Bronchial epithelial cell (primary cell): Measurements from ENCODE around the gene SLC6A6. TPM values are rescaled to one million over a fixed set of nuclear protein-coding genes. Genes with fewer than 3 reads are reported as not detected.
A peak's percentile ranks its signal among the peaks of the same experiment; 100 is the strongest.

Experiments used
- DNase-seq: peaks from one replicate; pipeline ENCODE4 v3.0.0-alpha.2; 2010; ENCODE audit warnings: low read depth
- FAIRE-seq: peaks from 2 replicates; lab custom pipeline; 2011; peaks lifted over from hg19 to GRCh38; lab: Jason Lieb, UNC
- H3K27me3 ChIP-seq: 2 replicates; pipeline ENCODE4 v1.5.1; 2011; ENCODE audit warnings: low read length; ENCODE audit not compliant: control insufficient read depth, insufficient read depth
- H3K36me3 ChIP-seq: 2 replicates; pipeline ENCODE4 v1.5.1; 2011; ENCODE audit warnings: low read length; ENCODE audit not compliant: control insufficient read depth, insufficient read depth
- H3K4me3 ChIP-seq: 2 replicates; pipeline ENCODE4 v1.5.1; 2011; ENCODE audit warnings: mild to moderate bottlenecking, low read depth, low read length, control low read depth
- CTCF ChIP-seq: IDR thresholded peaks from 2 replicates; pipeline ENCODE4 v1.5.1; 2011; ENCODE audit warnings: mild to moderate bottlenecking, moderate library complexity, low read length, control low read depth, inconsistent platforms; ENCODE audit not compliant: insufficient read depth, severe bottlenecking
- total RNA-seq: library from RNA; depleted of rRNA; stranded (reverse); fragments of >200 nt; gene quantifications from 2 replicates; pipeline ENCODE4 v1.2.1, GENCODE V29; 2014

The SLC6A6 gene
- total RNA-seq, 1 donor from 2014 or later, result 13.2 TPM

DNA sequence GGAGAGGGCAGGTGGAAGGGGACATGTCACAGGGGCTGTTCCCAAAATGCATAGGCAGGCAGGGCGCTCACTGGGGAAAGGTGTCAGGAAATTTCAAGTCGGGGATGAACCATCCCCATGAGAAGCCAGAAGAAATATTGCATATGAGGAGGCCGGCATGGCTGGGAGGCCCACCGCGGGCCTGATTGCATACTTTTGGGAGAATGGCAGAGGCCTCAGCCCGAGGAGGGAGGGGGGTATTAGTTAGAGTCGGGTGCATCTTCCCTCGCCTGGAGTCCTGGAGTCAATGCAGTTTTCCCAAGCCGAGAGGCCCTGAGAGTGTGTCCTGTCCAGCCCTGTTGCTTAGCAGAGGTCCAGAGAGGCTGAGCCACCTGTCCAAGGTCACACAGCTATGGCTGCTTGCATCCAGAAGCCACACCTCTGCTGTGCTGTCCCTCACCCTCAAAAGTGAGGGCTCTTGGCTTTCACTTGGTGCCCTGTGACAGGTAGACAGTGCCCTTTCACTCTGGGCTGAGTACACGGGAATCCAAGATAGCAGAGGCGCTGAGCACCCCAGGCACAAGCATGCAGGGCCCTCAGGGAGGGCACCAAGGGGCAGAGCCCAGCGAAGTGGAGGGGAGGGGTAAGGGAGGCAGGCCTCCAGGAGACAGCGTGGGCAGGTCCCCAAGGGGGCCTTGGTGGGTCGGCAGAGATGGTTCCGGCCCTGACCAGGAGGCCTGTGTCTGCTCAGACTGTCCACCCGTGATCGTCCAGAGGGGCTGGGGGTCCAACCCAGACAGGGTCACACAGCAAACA, 89.2 kb downstream of the SLC6A6 start:
- Histone ChIP-seq H3K27me3 (no peaks in the 10 kb centered on the region), H3K36me3 (no peaks in the 10 kb centered on the region), H3K4me3 (no peak overlapping the region)
- no peak for FAIRE-seq
- DNase-seq, result no peak
- no peak for TF ChIP-seq CTCF

DNA sequence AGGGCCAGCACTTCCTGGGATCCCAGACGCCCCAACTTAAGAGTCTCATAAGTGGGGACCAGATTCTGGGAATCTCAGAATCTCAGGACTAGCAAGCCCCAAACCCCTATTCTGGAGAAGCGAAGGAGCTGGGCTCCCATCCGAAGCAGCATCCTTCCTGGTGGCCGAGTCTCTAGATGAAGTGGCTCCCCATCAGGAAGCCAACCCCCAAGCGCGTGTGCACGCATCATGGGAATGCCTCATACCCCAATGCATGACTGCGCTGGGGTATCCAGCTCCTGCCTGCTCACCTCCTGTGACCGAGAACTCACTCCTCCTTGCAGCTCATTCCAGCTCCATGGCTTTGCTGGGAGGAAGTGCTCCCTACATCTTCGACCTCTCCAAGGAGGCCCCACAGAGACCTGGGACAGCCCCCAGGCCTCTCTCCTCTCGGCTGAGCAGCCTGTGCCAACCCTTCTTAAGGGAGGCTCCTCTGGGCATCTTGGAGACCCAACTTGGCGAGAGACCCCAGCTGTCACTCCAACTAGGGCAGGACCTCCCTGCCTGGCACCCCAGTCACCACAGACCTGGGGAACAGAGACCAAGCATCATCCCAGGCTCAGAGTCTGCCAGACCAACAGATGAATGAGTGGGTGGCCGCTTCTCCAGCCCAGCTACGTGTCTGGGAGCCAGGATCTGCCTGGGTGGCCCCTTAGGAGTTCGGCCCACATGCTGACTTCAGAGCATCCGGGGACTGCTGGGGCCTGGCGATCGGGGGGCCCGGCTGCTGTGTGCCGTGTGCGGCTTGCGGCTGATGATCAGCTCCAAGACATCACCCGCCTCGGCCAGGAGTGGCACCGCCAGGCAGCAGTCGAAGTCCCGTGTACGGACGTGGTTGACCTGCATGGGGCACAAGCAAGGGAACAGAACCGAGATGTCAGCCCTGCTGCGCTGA, 90.8 kb downstream of the SLC6A6 start:
- H3K36me3 ChIP-seq, result no peaks in the 10 kb centered on the region
- peaks cover 4% of the 10 kb centered on the region for H3K27me3 ChIP-seq
- H3K4me3 ChIP-seq, result no peak overlapping the region
- DNase-seq (no peak), FAIRE-seq (no peak)
- TF ChIP-seq CTCF, result no peak

DNA sequence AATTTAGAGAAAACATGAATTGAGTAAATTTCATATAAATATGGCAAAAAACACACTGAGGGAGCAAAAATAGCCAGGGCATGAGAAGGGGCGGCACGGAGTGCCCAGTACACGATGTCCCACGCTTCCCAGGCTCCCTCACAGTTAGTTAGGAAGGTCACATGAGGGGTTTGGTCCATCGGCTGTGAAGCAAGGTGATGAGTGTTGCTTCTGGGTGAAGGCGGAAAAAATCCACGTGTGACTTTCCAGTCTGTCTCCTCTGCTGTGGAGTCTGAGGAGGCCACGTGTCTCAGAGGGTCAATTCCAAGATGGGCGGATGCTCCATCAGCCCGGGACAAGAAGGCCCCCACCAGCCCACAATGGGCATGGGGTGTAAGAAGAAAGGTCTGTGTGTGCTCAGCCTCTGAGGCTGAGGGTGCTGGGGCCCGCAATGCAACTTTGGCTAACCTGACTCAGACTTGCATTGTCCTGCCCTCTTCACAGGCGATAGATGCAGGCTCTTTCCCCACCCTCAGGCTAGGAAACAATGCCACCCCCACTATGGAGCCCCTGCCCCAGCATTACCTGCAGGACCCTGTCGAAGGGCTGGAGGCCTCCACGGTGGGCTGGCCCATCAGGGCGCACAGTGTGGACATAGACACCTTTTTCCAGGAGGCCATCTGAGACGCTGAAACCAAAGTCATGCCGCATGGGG, 92.0 kb downstream of the SLC6A6 start:
- peak; percentile 32 for FAIRE-seq
- no peak for TF ChIP-seq CTCF
- H3K36me3 ChIP-seq, result no peaks in the 10 kb centered on the region
- peaks cover 4% of the 10 kb centered on the region for H3K27me3 ChIP-seq
- no peak overlapping the region for H3K4me3 ChIP-seq
- DNase-seq, result no peak

DNA sequence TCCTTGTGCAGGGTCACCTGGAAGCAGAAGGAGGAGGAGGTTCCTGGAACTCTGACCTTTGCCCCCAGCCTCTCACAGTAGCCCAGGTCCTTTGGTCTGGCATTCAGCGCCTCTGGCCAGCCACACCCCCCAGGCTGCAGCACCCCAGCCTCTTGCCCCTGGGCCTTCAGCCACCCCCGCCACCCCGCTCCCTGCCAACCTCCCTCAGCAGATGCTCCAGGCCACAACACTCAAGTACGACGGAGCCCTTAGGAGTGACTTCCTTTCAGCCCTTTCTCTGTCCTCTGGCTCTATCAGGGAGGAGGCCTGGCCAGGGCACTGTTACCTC, 92.5 kb downstream of the SLC6A6 start:
- FAIRE-seq, result peak; percentile 7
- no peak for TF ChIP-seq CTCF
- Histone ChIP-seq H3K4me3 (no peak overlapping the region), H3K27me3 (peaks cover 4% of the 10 kb centered on the region), H3K36me3 (no peaks in the 10 kb centered on the region)
- DNase-seq, result no peak

GRCh38 chr3:14496351-14496750, 93.9 kb downstream of the SLC6A6 start:
- Histone ChIP-seq H3K36me3 (no peaks in the 10 kb centered on the region), H3K27me3 (peaks cover 4% of the 10 kb centered on the region), H3K4me3 (no peak overlapping the region)
- no peak for TF ChIP-seq CTCF
- DNase-seq, result no peak
- FAIRE-seq, result peak; percentile 18
